ENCODE data around the gene USP16. TPM values are rescaled to one million over a fixed set of nuclear protein-coding genes. Genes with fewer than 3 reads are reported as not detected.
A peak's percentile ranks its signal among the peaks of the same experiment; 100 is the strongest.
"Not testable (repeated sequence)": the region's sequence is repeated elsewhere in the genome, so short reads cannot be mapped to it uniquely, and the experiment has no call there.

USP16 gene
- total and polyA plus RNA-seq, 7 experiments from 2014 or later = 17.9 to 84.3 (median 54.3) TPM

DNA sequence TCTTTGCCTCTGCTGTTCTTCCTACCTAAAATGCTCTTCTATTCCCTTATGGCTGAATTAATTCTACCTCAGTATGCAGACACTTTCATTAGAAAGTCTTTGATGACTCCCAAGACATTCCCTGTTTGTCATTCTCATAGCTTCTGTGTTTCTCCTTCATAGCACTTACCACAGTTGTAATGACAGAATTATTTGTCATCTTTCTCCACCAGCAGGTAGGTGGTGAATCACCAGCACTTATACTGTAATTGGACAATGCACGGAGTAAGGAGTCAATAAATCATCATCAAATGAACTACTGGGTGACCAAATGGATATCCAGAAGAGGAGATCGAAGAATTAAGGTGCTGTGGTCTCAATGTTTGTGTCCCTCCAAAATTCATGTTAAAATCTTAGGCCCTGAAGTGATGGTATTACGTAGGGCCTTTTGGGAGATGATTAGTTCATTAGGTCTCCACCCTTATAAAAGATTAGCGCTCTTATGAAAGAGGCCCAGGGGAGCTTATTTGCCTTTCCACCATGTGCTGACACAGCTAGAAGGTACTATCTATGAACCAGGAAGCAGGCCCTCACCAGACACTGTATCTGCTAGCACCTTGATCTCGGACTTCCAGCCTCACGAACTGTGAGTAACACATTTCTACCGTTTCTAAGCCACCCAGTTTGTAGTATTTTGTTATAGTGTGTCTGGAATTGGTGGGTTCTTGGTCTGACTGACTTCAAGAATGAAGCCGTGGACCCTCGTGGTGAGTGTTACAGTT lies 51.4 kb downstream of the USP16 start:
- H3K27ac Mint-ChIP-seq = peak overlapping the region; percentile 79 to 98 (median 92)
- Histone ChIP-seq H3K4me3 (ENCODE audit: low read length) (no peak overlapping the region), H3K36me3 (ENCODE audit: control insufficient read depth in 2 of 3, insufficient read depth in 3 of 3, low read length in 3 of 3) (peaks cover 0 to 5% (median 0%) of the 10 kb centered on the region in 3 experiments), H3K27me3 (ENCODE audit: control insufficient read depth in 2 of 2, insufficient read depth in 2 of 2, low read length in 2 of 2) (no peaks in the 10 kb centered on the region), H3K27ac (ENCODE audit: low read depth, low read length) (no peak overlapping the region), H3K4me1 (ENCODE audit: control insufficient read depth in 2 of 2, insufficient read depth in 2 of 2, low read length in 2 of 2) (peaks cover 43 to 47% of the 10 kb centered on the region in 2 donors), H3K9me3 (ENCODE audit: control insufficient read depth in 2 of 3, low read length in 3 of 3) (no peaks in the 10 kb centered on the region)
- peaks cover 0 to 18% (median 7%) of the 10 kb centered on the region in 5 donors for H3K36me3 Mint-ChIP-seq
- peaks cover 38 to 87% (median 81%) of the 10 kb centered on the region in 7 donors for H3K4me1 Mint-ChIP-seq
- ChIA-PET CTCF (interaction anchor here (1.3 to 1.5 kb wide), 2 partner anchors 12 to 52 kb away, joined by 4 to 5 read pairs; partner anchors contain the start of gene USP16), POLR2A (interaction anchor here (0.7 to 9.4 kb wide), 11 partner anchors 32 to 374 kb away, joined by 3 to 103 read pairs (median 4); partner anchors contain the start of genes BACH1, LTN1, RWDD2B and USP16)
- no peaks in the 10 kb centered on the region for H3K27me3 Mint-ChIP-seq
- H3K9me3 Mint-ChIP-seq = peaks cover 0 to 11% (median 0%) of the 10 kb centered on the region in 11 donors
- H3K4me3 Mint-ChIP-seq = peak overlapping the region in 9 of 10 donors; percentile 29 to 90 (median 85)
- ATAC-seq (no peak), DNase-seq (no peak)
- intact Hi-C loops (cut with micrococcal nuclease) = no loop called here

DNA sequence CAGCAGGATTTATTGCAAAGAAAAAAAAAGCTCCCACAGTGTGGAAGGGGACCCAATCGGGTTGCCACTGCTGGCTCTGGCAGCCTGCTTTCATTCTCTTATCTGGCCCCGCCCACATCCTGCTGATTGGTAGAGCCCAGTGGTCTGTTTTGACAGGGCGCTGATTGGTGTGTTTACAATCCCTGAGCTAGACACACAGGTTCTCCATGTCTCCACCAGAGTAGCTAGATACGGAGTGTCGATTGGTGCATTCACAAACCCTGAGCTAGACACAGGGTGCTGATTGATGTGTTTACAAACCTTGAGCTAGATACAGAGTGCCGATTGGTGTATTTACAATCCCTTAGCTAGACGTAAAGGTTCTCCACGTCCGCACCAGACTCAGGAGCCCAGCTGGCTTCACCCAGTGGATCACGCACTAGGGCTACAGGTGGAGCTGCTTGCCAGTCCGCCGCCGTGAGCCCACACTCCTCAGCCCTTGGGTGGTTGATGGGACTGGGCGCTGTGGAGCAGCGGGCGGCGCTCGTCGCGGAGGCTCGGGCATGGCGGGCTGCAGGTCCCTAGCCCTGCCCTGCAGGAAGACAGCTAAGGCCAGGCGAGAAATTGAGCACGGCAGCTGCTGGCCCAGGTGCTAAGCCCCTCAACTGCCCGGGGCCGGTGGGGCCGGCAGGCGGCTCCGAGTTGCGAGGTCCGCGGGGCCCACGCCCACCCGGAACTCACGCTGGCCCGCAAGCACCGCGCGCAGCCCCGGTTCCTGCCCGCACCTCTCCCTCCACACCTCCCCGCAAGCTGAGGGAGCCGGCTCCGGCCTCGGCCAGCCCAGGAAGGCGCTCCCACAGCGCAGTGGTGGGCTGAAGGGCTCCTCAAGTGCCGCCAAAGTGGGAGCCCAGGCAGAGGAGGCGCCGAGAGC lies 52.5 kb downstream of the USP16 start:
- H3K36me3 ChIP-seq (ENCODE audit: control insufficient read depth in 2 of 3, insufficient read depth in 3 of 3, low read length in 3 of 3); H3K27me3 ChIP-seq (ENCODE audit: control insufficient read depth in 2 of 2, insufficient read depth in 2 of 2, low read length in 2 of 2); ATAC-seq; H3K27me3 Mint-ChIP-seq; H3K9me3 ChIP-seq (ENCODE audit: control insufficient read depth in 2 of 3, low read length in 3 of 3): not testable (repeated sequence)
- Mint-ChIP-seq H3K4me3 (peak overlapping the region; percentile 69 to 91 (median 88)), H3K4me1 (peaks cover 35 to 88% (median 76%) of the 10 kb centered on the region in 7 donors), H3K27ac (peak overlapping the region; percentile 90 to 98 (median 94)), H3K36me3 (peaks cover 0 to 15% (median 4%) of the 10 kb centered on the region in 5 donors), H3K9me3 (peaks cover 0 to 11% (median 0%) of the 10 kb centered on the region in 11 donors)
- Histone ChIP-seq H3K4me3 (ENCODE audit: low read length) (peak overlapping the region; percentile 50), H3K4me1 (ENCODE audit: control insufficient read depth in 2 of 2, insufficient read depth in 2 of 2, low read length in 2 of 2) (peaks cover 36 to 47% of the 10 kb centered on the region in 2 donors), H3K27ac (ENCODE audit: low read depth, low read length) (peak overlapping the region; percentile 68)
- intact Hi-C loops (cut with micrococcal nuclease) = loop anchor here in 1 of 2 donors (1.0 kb wide), 2 partner anchors 13 to 221 kb away; partner anchors contain the start of gene BACH1
- CTCF ChIA-PET = interaction anchor here (1.2 to 1.5 kb wide), 3 partner anchors 11 to 53 kb away, joined by 3 to 5 read pairs (median 4); partner anchors contain the start of gene USP16
- peak; percentile 43 to 89 (median 81) for DNase-seq
- POLR2A ChIA-PET = interaction anchor here (0.5 to 9.4 kb wide), 10 partner anchors 29 to 373 kb away, joined by 3 to 103 read pairs (median 4); partner anchors contain the start of genes BACH1, LTN1 and USP16

DNA sequence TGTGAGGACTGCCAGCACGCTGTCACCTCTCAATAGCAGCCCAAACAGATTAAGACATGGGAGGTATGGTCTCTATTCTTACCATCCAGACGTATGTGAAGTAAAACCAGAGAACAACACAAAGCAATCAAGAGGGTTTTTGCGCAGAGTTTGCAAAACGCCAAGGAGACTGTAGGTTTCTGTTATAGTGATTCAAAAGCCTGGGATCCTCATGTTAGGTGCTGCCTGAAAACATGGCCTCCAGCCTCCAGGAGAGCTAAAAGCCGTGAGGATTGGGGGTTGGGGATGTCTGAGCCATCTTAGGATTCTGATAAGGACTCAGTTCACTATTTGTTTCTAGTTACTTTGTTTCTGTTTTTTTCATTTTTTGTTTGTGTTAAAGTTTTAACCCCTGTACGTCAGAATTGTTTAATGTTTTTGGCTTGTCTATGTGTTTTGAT lies 53.2 kb downstream of the USP16 start:
- Histone ChIP-seq H3K27ac (ENCODE audit: low read depth, low read length) (peak overlapping the region; percentile 68), H3K4me1 (ENCODE audit: control insufficient read depth in 2 of 2, insufficient read depth in 2 of 2, low read length in 2 of 2) (peaks cover 34 to 41% of the 10 kb centered on the region in 2 donors), H3K36me3 (ENCODE audit: control insufficient read depth in 2 of 3, insufficient read depth in 3 of 3, low read length in 3 of 3) (peaks cover 0 to 5% (median 0%) of the 10 kb centered on the region in 3 experiments), H3K27me3 (ENCODE audit: control insufficient read depth in 2 of 2, insufficient read depth in 2 of 2, low read length in 2 of 2) (no peaks in the 10 kb centered on the region), H3K4me3 (ENCODE audit: low read length) (peak overlapping the region; percentile 50), H3K9me3 (ENCODE audit: control insufficient read depth in 2 of 3, low read length in 3 of 3) (no peaks in the 10 kb centered on the region)
- ChIA-PET POLR2A (interaction anchor here (0.5 to 9.4 kb wide), 6 partner anchors 52 to 222 kb away, joined by 3 to 103 read pairs (median 23); partner anchors contain the start of genes BACH1 and USP16), CTCF (interaction anchor here (1.2 kb wide), 1 partner anchor 17 kb away, joined by 3 read pairs; no protein-coding TSS in a partner anchor)
- DNase-seq (peak in 4 of 9 donors; percentile 15 to 40 (median 31)), ATAC-seq (no peak)
- Mint-ChIP-seq H3K9me3 (peaks cover 0 to 11% (median 0%) of the 10 kb centered on the region in 11 donors), H3K4me3 (peak overlapping the region; percentile 69 to 91 (median 88)), H3K36me3 (peaks cover 0 to 12% (median 3%) of the 10 kb centered on the region in 5 donors), H3K4me1 (peaks cover 28 to 88% (median 69%) of the 10 kb centered on the region in 7 donors), H3K27ac (peak overlapping the region; percentile 90 to 98 (median 94)), H3K27me3 (no peaks in the 10 kb centered on the region)
- intact Hi-C loops (cut with micrococcal nuclease) = loop anchor here in 1 of 2 donors (1.0 kb wide), 2 partner anchors 13 to 221 kb away; partner anchors contain the start of gene BACH1

GRCh38 chr21:29078869-29079767 lies 54.6 kb downstream of the USP16 start:
- ChIA-PET POLR2A (interaction anchor here (0.8 to 9.4 kb wide), 6 partner anchors 19 to 221 kb away, joined by 3 to 54 read pairs (median 5); partner anchors contain the start of genes BACH1 and USP16), CTCF (no interaction called here)
- H3K9me3 ChIP-seq (ENCODE audit: control insufficient read depth in 2 of 3, low read length in 3 of 3) = no peaks in the 10 kb centered on the region
- ATAC-seq (peak; percentile 58), DNase-seq (peak in 7 of 9 donors; percentile 24 to 46 (median 33))
- no peaks in the 10 kb centered on the region for H3K27me3 Mint-ChIP-seq
- H3K27me3 ChIP-seq (ENCODE audit: control insufficient read depth in 2 of 2, insufficient read depth in 2 of 2, low read length in 2 of 2) = no peaks in the 10 kb centered on the region
- H3K27ac Mint-ChIP-seq = peak overlapping the region; percentile 75 to 98 (median 93)
- peak overlapping the region; percentile 63 for H3K27ac ChIP-seq (ENCODE audit: low read depth, low read length)
- H3K9me3 Mint-ChIP-seq = peaks cover 0 to 11% (median 0%) of the 10 kb centered on the region in 11 donors
- peak overlapping the region; percentile 36 to 90 (median 71) for H3K4me3 Mint-ChIP-seq
- H3K4me1 Mint-ChIP-seq = peaks cover 25 to 83% (median 55%) of the 10 kb centered on the region in 7 donors
- no peaks in the 10 kb centered on the region for H3K36me3 ChIP-seq (ENCODE audit: control insufficient read depth in 2 of 3, insufficient read depth in 3 of 3, low read length in 3 of 3)
- peaks cover 0 to 9% (median 0%) of the 10 kb centered on the region in 5 donors for H3K36me3 Mint-ChIP-seq
- intact Hi-C loops (cut with micrococcal nuclease) = no loop called here
- peak overlapping the region; percentile 9 for H3K4me3 ChIP-seq (ENCODE audit: low read length)
- peaks cover 37 to 40% of the 10 kb centered on the region in 2 donors for H3K4me1 ChIP-seq (ENCODE audit: control insufficient read depth in 2 of 2, insufficient read depth in 2 of 2, low read length in 2 of 2)

- peak in 4 of 9 donors; percentile 24 to 33 (median 26) for DNase-seq
- ChIA-PET POLR2A (interaction anchor here (0.6 to 9.4 kb wide), 5 partner anchors 9 to 297 kb away, joined by 3 to 54 read pairs (median 5); partner anchors contain the start of genes BACH1 and USP16), CTCF (interaction anchor here (0.6 kb wide), 1 partner anchor 59 kb away, joined by 5 read pairs; no protein-coding TSS in a partner anchor)
- Histone ChIP-seq H3K4me1 (ENCODE audit: control insufficient read depth in 2 of 2, insufficient read depth in 2 of 2, low read length in 2 of 2) (peaks cover 37 to 40% of the 10 kb centered on the region in 2 donors), H3K36me3 (ENCODE audit: control insufficient read depth in 2 of 3, insufficient read depth in 3 of 3, low read length in 3 of 3) (no peaks in the 10 kb centered on the region), H3K9me3 (ENCODE audit: control insufficient read depth in 2 of 3, low read length in 3 of 3) (no peaks in the 10 kb centered on the region), H3K27me3 (ENCODE audit: control insufficient read depth in 2 of 2, insufficient read depth in 2 of 2, low read length in 2 of 2) (no peaks in the 10 kb centered on the region), H3K27ac (ENCODE audit: low read depth, low read length) (peak overlapping the region; percentile 63), H3K4me3 (ENCODE audit: low read length) (peak overlapping the region; percentile 0)
- Mint-ChIP-seq H3K9me3 (peaks cover 0 to 11% (median 0%) of the 10 kb centered on the region in 11 donors), H3K27ac (peak overlapping the region; percentile 75 to 98 (median 93)), H3K4me3 (peak overlapping the region; percentile 36 to 90 (median 72)), H3K27me3 (peaks cover 0 to 4% (median 0%) of the 10 kb centered on the region in 5 donors), H3K4me1 (peaks cover 25 to 81% (median 49%) of the 10 kb centered on the region in 7 donors), H3K36me3 (peaks cover 0 to 9% (median 0%) of the 10 kb centered on the region in 5 donors)
- ATAC-seq = peak; percentile 42
- intact Hi-C loops (cut with micrococcal nuclease) = no loop called here
Measured at GRCh38 chr21:29080454-29080941, 56.0 kb downstream of the USP16 start.
